ENCODE data around the gene SLCO3A1. TPM values are rescaled to one million over a fixed set of nuclear protein-coding genes. Genes with fewer than 3 reads are reported as not detected.

The SLCO3A1 gene
- total RNA-seq, 1 donor from 2014 or later = 7.7 TPM

GRCh38 chr15:91892436-91892835, 38.9 kb downstream of the SLCO3A1 start:
- Mint-ChIP-seq H3K36me3 (ENCODE audit: insufficient read depth) (no peaks in the 10 kb centered on the region), H3K4me3 (ENCODE audit: low read depth) (no peak overlapping the region), H3K4me1 (ENCODE audit: low read depth) (no peaks in the 10 kb centered on the region), H3K9me3 (ENCODE audit: low read depth) (peaks cover 3% of the 10 kb centered on the region), H3K27me3 (no peaks in the 10 kb centered on the region), H3K27ac (no peak overlapping the region)
- no peak for TF ChIP-seq CTCF (IDR thresholded peaks at IDR 0.05; ENCODE audit: unreplicated experiment)
- no peak for DNase-seq (ENCODE audit: low spot score, unreplicated experiment)

GRCh38 chr15:91894606-91895005, 41.1 kb downstream of the SLCO3A1 start:
- Mint-ChIP-seq H3K4me3 (ENCODE audit: low read depth) (no peak overlapping the region), H3K9me3 (ENCODE audit: low read depth) (peaks cover 3% of the 10 kb centered on the region), H3K27me3 (peaks cover 3% of the 10 kb centered on the region), H3K4me1 (ENCODE audit: low read depth) (no peaks in the 10 kb centered on the region), H3K27ac (no peak overlapping the region), H3K36me3 (ENCODE audit: insufficient read depth) (no peaks in the 10 kb centered on the region)
- TF ChIP-seq CTCF (IDR thresholded peaks at IDR 0.05; ENCODE audit: unreplicated experiment) = no peak
- no peak for DNase-seq (ENCODE audit: low spot score, unreplicated experiment)

GRCh38 chr15:91895051-91895450, 41.5 kb downstream of the SLCO3A1 start:
- TF ChIP-seq CTCF (IDR thresholded peaks at IDR 0.05; ENCODE audit: unreplicated experiment) = no peak
- Mint-ChIP-seq H3K36me3 (ENCODE audit: insufficient read depth) (no peaks in the 10 kb centered on the region), H3K27ac (no peak overlapping the region)

GRCh38 chr15:91896341-91897055, 43.0 kb downstream of the SLCO3A1 start:
- peaks cover 8% of the 10 kb centered on the region for H3K9me3 Mint-ChIP-seq (ENCODE audit: low read depth)
- no peak for TF ChIP-seq CTCF (IDR thresholded peaks at IDR 0.05; ENCODE audit: unreplicated experiment)
- H3K27me3 Mint-ChIP-seq = peaks cover 4% of the 10 kb centered on the region
- DNase-seq (ENCODE audit: low spot score, unreplicated experiment) = no peak
- H3K4me1 Mint-ChIP-seq (ENCODE audit: low read depth) = no peaks in the 10 kb centered on the region
- H3K4me3 Mint-ChIP-seq (ENCODE audit: low read depth) = no peak overlapping the region
- no peak overlapping the region for H3K27ac Mint-ChIP-seq
- H3K36me3 Mint-ChIP-seq (ENCODE audit: insufficient read depth) = no peaks in the 10 kb centered on the region

More at GRCh38 chr15:91895051-91895450, 41.5 kb downstream of the SLCO3A1 start:
- H3K4me1 Mint-ChIP-seq (ENCODE audit: low read depth) = no peaks in the 10 kb centered on the region
- H3K4me3 Mint-ChIP-seq (ENCODE audit: low read depth) = no peak overlapping the region
- no peak for DNase-seq (ENCODE audit: low spot score, unreplicated experiment)
- H3K27me3 Mint-ChIP-seq = peaks cover 4% of the 10 kb centered on the region
- H3K9me3 Mint-ChIP-seq (ENCODE audit: low read depth) = peaks cover 3% of the 10 kb centered on the region

- H3K27ac Mint-ChIP-seq = no peak overlapping the region
- DNase-seq (ENCODE audit: low spot score, unreplicated experiment) = no peak
- TF ChIP-seq CTCF (IDR thresholded peaks at IDR 0.05; ENCODE audit: unreplicated experiment) = no peak
- no peaks in the 10 kb centered on the region for H3K4me1 Mint-ChIP-seq (ENCODE audit: low read depth)
- H3K9me3 Mint-ChIP-seq (ENCODE audit: low read depth) = peaks cover 13% of the 10 kb centered on the region
- H3K27me3 Mint-ChIP-seq = peaks cover 4% of the 10 kb centered on the region
- no peaks in the 10 kb centered on the region for H3K36me3 Mint-ChIP-seq (ENCODE audit: insufficient read depth)
- no peak overlapping the region for H3K4me3 Mint-ChIP-seq (ENCODE audit: low read depth)
Measured at GRCh38 chr15:91897585-91898372, 44.3 kb downstream of the SLCO3A1 start.

Data from progenitor cell of endocrine pancreas (in vitro differentiated cells).